GM12878 (cell line): ENCODE results near the gene SLC5A10. TPM values are rescaled to one million over a fixed set of nuclear protein-coding genes. Genes with fewer than 3 reads are reported as not detected.

Experiments used
- ATAC-seq: fragments of 200-7000 bp; cut with Tn5 transposase; 3 replicates; pipeline ENCODE4 v1.9.1; 2020; ENCODE audit warnings: mild to moderate bottlenecking, moderate library complexity
- BruUV-seq: library from RNA; stranded (reverse); fragments of 400-500 nt; replicated peaks from 2 replicates; lab custom pipeline; 2021; lab: Mats Ljungman, UMichigan
- CTCF ChIA-PET: fragments of 300-600 bp; sonication (Branson Sonifier 250); formaldehyde crosslinking; extraction: SDS; loops from one replicate; lab custom pipeline; 2021; ENCODE audit warnings: inconsistent platforms; lab: Yijun Ruan, JAX
- POLR2A ChIA-PET: fragments of 350-600 bp; formaldehyde crosslinking; extraction: SDS; loops from one replicate; lab custom pipeline; 2021; ENCODE audit warnings: inconsistent platforms; lab: Charles Lee
- RAD21 ChIA-PET: fragments of 300-600 bp; sonication (Branson Sonifier 250); formaldehyde crosslinking; loops from one replicate; lab custom pipeline; 2023; ENCODE audit warnings: antibody characterized with exemption; ENCODE audit not compliant: unreplicated experiment; lab: Charles Lee
- SMC1A ChIA-PET: fragments of 300-600 bp; sonication (Branson Sonifier 250); formaldehyde crosslinking; loops from one replicate; lab custom pipeline; 2023; ENCODE audit not compliant: unreplicated experiment, uncharacterized antibody; lab: Charles Lee
- DNase-seq: peaks from one replicate; pipeline ENCODE4 v3.0.0-alpha.2; 2011; ENCODE audit warnings: low read depth, low spot score
- FAIRE-seq: peaks from 3 replicates; lab custom pipeline; 2011; peaks lifted over from hg19 to GRCh38; lab: Jason Lieb, UNC
- H2AFZ ChIP-seq: 2 replicates; pipeline ENCODE4 v1.6.0; 2011; ENCODE audit warnings: low read depth, low read length, control low read depth; ENCODE audit not compliant: control insufficient read depth
- H3K27ac ChIP-seq: 2 replicates; pipeline ENCODE4 v1.5.1; 2011; ENCODE audit warnings: control low read depth; ENCODE audit not compliant: control insufficient read depth, insufficient read depth
- H3K27me3 ChIP-seq, 2 experiments: replicated peaks in 1 of 2; 2 replicates each; pipeline versions ENCODE4 v1.6.0 to v1.6.1; 2011; ENCODE audit warnings: low read length in 1 of 2; ENCODE audit not compliant: control insufficient read depth in 2 of 2, insufficient read depth in 2 of 2
- H3K36me3 ChIP-seq, 2 experiments: 2 replicates each; pipeline ENCODE4 v1.5.1; 2011; ENCODE audit warnings: low read length in 1 of 2; ENCODE audit not compliant: control insufficient read depth in 2 of 2, insufficient read depth in 2 of 2
- H3K4me1 ChIP-seq: 2 replicates; pipeline ENCODE4 v1.6.1; 2011; ENCODE audit warnings: mild to moderate bottlenecking, low read length, moderate library complexity, mixed read lengths; ENCODE audit not compliant: control insufficient read depth, insufficient read depth
- H3K4me2 ChIP-seq: 2 replicates; pipeline ENCODE4 v1.6.0; 2011; ENCODE audit warnings: control low read depth; ENCODE audit not compliant: control insufficient read depth, insufficient read depth
- H3K4me3 ChIP-seq: fragments of 200-600 bp; sonication (generic); 2 replicates; pipeline ENCODE4 v1.5.1; 2016
- H3K79me2 ChIP-seq: 2 replicates; pipeline ENCODE4 v1.6.0; 2011; ENCODE audit warnings: low read length; ENCODE audit not compliant: control insufficient read depth, insufficient read depth
- H3K9ac ChIP-seq: 2 replicates; pipeline ENCODE4 v1.8.0; 2011; ENCODE audit warnings: low read length, control low read depth, mixed read lengths; ENCODE audit not compliant: control insufficient read depth, insufficient read depth
- H3K9me3 ChIP-seq: replicated peaks from 3 replicates; pipeline ENCODE4 v1.5.1; 2011; ENCODE audit warnings: mild to moderate bottlenecking, low read length; ENCODE audit not compliant: control insufficient read depth, insufficient read depth
- H4K20me1 ChIP-seq: 2 replicates; pipeline ENCODE4 v1.6.0; 2011; ENCODE audit not compliant: control insufficient read depth, insufficient read depth
- ATF3 ChIP-seq: IDR thresholded peaks from 2 replicates; pipeline ENCODE4 v1.6.1; 2011; ENCODE audit warnings: low read depth, mild to moderate bottlenecking, low read length, moderate library complexity, borderline replicate concordance; ENCODE audit errors: extremely low read depth
- HDAC6 ChIP-seq: fragments of 200-600 bp; sonication (generic); IDR thresholded peaks from one replicate; pipeline ENCODE4 v1.8.0; 2017; ENCODE audit warnings: antibody characterized with exemption; ENCODE audit not compliant: unreplicated experiment
- KLF5 ChIP-seq: fragments of 450-650 bp; IDR thresholded peaks from 2 replicates; pipeline ENCODE4 v1.6.1; 2014; ENCODE audit warnings: mild to moderate bottlenecking; ENCODE audit not compliant: partially characterized antibody
- NR2F1 ChIP-seq: fragments of 450-650 bp; conservative IDR thresholded peaks from 2 replicates; pipeline ENCODE4 v1.6.1; 2017; ENCODE audit warnings: mild to moderate bottlenecking
- SKIL ChIP-seq: fragments of 450-650 bp; IDR thresholded peaks from 2 replicates; pipeline ENCODE4 v1.6.1; 2017; ENCODE audit warnings: mild to moderate bottlenecking, low read depth, inconsistent platforms; ENCODE audit not compliant: poor library complexity, severe bottlenecking
- TARDBP ChIP-seq: IDR thresholded peaks from 2 replicates; pipeline ENCODE4 v1.6.1; 2016; ENCODE audit warnings: borderline replicate concordance
- TCF3 ChIP-seq: IDR thresholded peaks from 2 replicates; pipeline ENCODE4 v1.6.1; 2012; ENCODE audit warnings: low read depth, mild to moderate bottlenecking, low read length, borderline replicate concordance; ENCODE audit not compliant: insufficient read depth
- ZNF207 ChIP-seq: fragments of 450-650 bp; IDR thresholded peaks from 2 replicates; pipeline ENCODE4 v1.6.1; 2014; ENCODE audit warnings: antibody characterized with exemption, mild to moderate bottlenecking, borderline replicate concordance
- ZNF274 ChIP-seq: IDR thresholded peaks from one replicate; pipeline ENCODE4 v1.8.0; 2011; ENCODE audit not compliant: insufficient read length, insufficient read depth
- WGBS: methylation state at CpG from one replicate; pipeline ENCODE4 v1.1.6; 2016; ENCODE audit warnings: low lambda C conversion rate; ENCODE audit not compliant: insufficient replicate concordance, insufficient coverage; ENCODE audit errors: missing lambda C conversion rate; 5-methylcytosine and 5-hydroxymethylcytosine counted together
- in situ Hi-C: fragments of 300-500 bp; cut with MboI; formaldehyde crosslinking; loops from 9 replicates; pipeline ENCODE4 v1.14.3; 2018; ENCODE audit warnings: mixed read lengths
- intact Hi-C: fragments of 100-400 bp; cut with micrococcal nuclease; formaldehyde crosslinking; loops from one replicate; pipeline ENCODE4 v1.14.2; 2022; ENCODE audit not compliant: unreplicated experiment
- polyA plus RNA-seq, 11 experiments: library from polyadenylated mRNA; depleted of rRNA in 4 of 11; unstranded in 6 of 11; stranded (reverse) in 5 of 11; fragments of >200 nt; fragmentation: Nextera tagmentation in 4 of 11; fragmentation: Illumina TruSeq in 1 of 11; extraction: Ambion mirVana in 4 of 11; extraction: Trizol in 1 of 11; gene quantifications; 1 replicate in 1 of 11; 2 replicates in 10 of 11; pipeline versions ENCODE4 v1.2.1 to v1.2.3, GENCODE V29; 2011 to 2016; ENCODE audit warnings: inconsistent platforms in 2 of 11, missing spikeins in 2 of 11, low read depth in 1 of 11
- total RNA-seq, 4 experiments: library from RNA; depleted of rRNA in 3 of 4; stranded (reverse); fragments of >200 nt in 3 of 4; fragmentation: Illumina TruSeq in 1 of 4; extraction: Trizol in 1 of 4; gene quantifications; 2 replicates each; pipeline versions ENCODE4 v1.2.1 to v1.2.3, GENCODE V29; 2013 to 2021
- TF ChIP-seq, protein P1 (sequence below): IDR thresholded peaks from 2 replicates; pipeline ENCODE4 v1.6.1; 2011; ENCODE audit warnings: mild to moderate bottlenecking, low read depth, low read length, moderate library complexity; ENCODE audit not compliant: insufficient replicate concordance

The SLC5A10 gene
- total and polyA plus RNA-seq, 10 of the 15 experiments (the other 5 are each of a cell fraction or from before 2014, with no cell fraction given), result under 0.01 to 0.18 (median 0.07) TPM; not detected in 4

- in situ Hi-C loops, result no loop called here
- RAD21 ChIA-PET, result interaction anchor here (1.7 kb wide), 1 partner anchor 67 kb away, joined by 4 read pairs; no protein-coding TSS in a partner anchor
- 45% methylated on average over 4 of the region's 4 CpGs for WGBS
- CTCF ChIA-PET, result interaction anchor here (1.8 kb wide), 1 partner anchor 100 kb away, joined by 5 read pairs; the partner anchor contains the start of gene PRPSAP2
- no peaks in the 10 kb centered on the region for H3K36me3 ChIP-seq
- H2AFZ ChIP-seq, result no peak overlapping the region
- ATAC-seq, result no peak
- H3K4me1 ChIP-seq, result peaks cover 10% of the 10 kb centered on the region
- intact Hi-C loops, result no loop called here
- H3K27ac ChIP-seq, result no peak overlapping the region
- DNase-seq, result no peak
- H3K79me2 ChIP-seq, result no peaks in the 10 kb centered on the region
- SMC1A ChIA-PET, result no interaction called here
- no peak overlapping the region for H3K4me3 ChIP-seq
- FAIRE-seq, result no peak
- no peaks in the 10 kb centered on the region for H3K27me3 ChIP-seq
- POLR2A ChIA-PET, result no interaction called here
- H3K9ac ChIP-seq, result no peak overlapping the region
- no peaks in the 10 kb centered on the region for H4K20me1 ChIP-seq
- no peak overlapping the region for H3K4me2 ChIP-seq
- no peaks in the 10 kb centered on the region for H3K9me3 ChIP-seq
- TF ChIP-seq ZNF207, result no peak
- no peak for TF ChIP-seq ZNF274
- TF ChIP-seq TARDBP, result no peak
- no peak for TF ChIP-seq TCF3
- TF ChIP-seq, protein P1, sequence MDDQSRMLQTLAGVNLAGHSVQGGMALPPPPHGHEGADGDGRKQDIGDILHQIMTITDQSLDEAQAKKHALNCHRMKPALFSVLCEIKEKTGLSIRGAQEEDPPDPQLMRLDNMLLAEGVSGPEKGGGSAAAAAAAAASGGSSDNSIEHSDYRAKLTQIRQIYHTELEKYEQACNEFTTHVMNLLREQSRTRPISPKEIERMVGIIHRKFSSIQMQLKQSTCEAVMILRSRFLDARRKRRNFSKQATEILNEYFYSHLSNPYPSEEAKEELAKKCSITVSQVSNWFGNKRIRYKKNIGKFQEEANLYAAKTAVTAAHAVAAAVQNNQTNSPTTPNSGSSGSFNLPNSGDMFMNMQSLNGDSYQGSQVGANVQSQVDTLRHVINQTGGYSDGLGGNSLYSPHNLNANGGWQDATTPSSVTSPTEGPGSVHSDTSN, result no peak
- TF ChIP-seq HDAC6, result no peak
- TF ChIP-seq KLF5, result no peak
- no peak for TF ChIP-seq SKIL
- TF ChIP-seq ATF3, result no peak
- TF ChIP-seq NR2F1, result no peak
- BruUV-seq, result no TSS peak
Observed at GRCh38 chr17:18957831-18958230, 5.9 kb downstream of the SLC5A10 start.
